Peyer's patch (tissue), 4 donors: Measurements from ENCODE around the gene RFX4.

Source experiments
- POLR2A ChIP-seq, 2 donors: fragments of 450-650 bp; IDR thresholded peaks; one replicate each; pipeline ENCODE4 v1.5.1; 2017; ENCODE audit warnings: antibody characterized with exemption in 2 of 2, mild to moderate bottlenecking in 2 of 2, moderate library complexity in 2 of 2
- TF ChIP-seq, protein P1 (sequence below), 6 experiments: fragments of 450-650 bp in 4 of 6; fragments of 200-600 bp in 2 of 6; sonication (generic) in 1 of 6; IDR thresholded peaks; one replicate each; pipeline ENCODE4 v1.5.1; 2017 to 2019; ENCODE audit warnings: antibody characterized with exemption in 6 of 6, mild to moderate bottlenecking in 3 of 6, moderate library complexity in 1 of 6

DNA sequence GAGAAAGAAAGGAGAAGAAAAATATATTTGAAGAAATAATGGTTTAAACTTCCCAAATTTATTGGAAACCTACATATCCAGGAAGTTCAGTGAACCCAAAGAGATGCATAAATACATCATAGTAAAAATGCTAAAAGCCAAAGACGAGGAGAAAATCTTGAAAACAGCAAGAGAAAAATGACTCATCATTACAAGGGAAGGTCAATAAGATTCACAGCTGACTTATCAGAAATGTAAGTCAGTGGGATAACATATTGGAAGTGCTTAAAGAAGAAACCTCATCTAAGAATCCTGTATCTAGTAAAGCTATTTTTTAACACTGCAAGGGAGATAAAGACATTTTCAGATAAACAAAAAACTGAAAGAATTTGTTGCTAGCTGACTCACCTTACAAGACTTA lies 211.6 kb downstream of the RFX4 start:
- TF ChIP-seq, protein P1, sequence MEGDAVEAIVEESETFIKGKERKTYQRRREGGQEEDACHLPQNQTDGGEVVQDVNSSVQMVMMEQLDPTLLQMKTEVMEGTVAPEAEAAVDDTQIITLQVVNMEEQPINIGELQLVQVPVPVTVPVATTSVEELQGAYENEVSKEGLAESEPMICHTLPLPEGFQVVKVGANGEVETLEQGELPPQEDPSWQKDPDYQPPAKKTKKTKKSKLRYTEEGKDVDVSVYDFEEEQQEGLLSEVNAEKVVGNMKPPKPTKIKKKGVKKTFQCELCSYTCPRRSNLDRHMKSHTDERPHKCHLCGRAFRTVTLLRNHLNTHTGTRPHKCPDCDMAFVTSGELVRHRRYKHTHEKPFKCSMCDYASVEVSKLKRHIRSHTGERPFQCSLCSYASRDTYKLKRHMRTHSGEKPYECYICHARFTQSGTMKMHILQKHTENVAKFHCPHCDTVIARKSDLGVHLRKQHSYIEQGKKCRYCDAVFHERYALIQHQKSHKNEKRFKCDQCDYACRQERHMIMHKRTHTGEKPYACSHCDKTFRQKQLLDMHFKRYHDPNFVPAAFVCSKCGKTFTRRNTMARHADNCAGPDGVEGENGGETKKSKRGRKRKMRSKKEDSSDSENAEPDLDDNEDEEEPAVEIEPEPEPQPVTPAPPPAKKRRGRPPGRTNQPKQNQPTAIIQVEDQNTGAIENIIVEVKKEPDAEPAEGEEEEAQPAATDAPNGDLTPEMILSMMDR (IDR thresholded peaks at IDR 0.05): no peak
- no peak for TF ChIP-seq POLR2A (IDR thresholded peaks at IDR 0.05)
